Natural killer cell (primary cell): ENCODE data around the gene KLHL12. TPM values are rescaled to one million over a fixed set of nuclear protein-coding genes. Genes with fewer than 3 reads are reported as not detected.

Source experiments
- ATAC-seq, 3 donors: fragments of 150-1000 bp in 2 of 3; fragments of 200-7000 bp in 1 of 3; cut with Tn5 transposase; 1 replicate in 1 of 3; 2 replicates in 2 of 3; pipeline ENCODE4 v1.10.0; 2021; ENCODE audit warnings: mild to moderate bottlenecking in 2 of 3, moderate library complexity in 2 of 3
- DNase-seq, 2 donors: peaks; one replicate each; pipeline versions ENCODE4 v3.0.0 to v3.0.0-alpha.2; 2013 to 2021; ENCODE audit warnings: mixed read lengths in 1 of 2
- H3K27ac ChIP-seq: one replicate; pipeline ENCODE4 v1.5.1; 2013; ENCODE audit warnings: mild to moderate bottlenecking, low read length
- H3K27me3 ChIP-seq: one replicate; pipeline ENCODE4 v1.6.1; 2013; ENCODE audit warnings: low read length; ENCODE audit not compliant: control insufficient read depth, insufficient read depth
- H3K36me3 ChIP-seq: one replicate; pipeline ENCODE4 v1.6.1; 2013; ENCODE audit warnings: low read length; ENCODE audit not compliant: control insufficient read depth, insufficient read depth
- H3K4me1 ChIP-seq: one replicate; pipeline ENCODE4 v1.6.1; 2013; ENCODE audit warnings: low read length; ENCODE audit not compliant: control insufficient read depth, insufficient read depth
- H3K4me3 ChIP-seq: one replicate; pipeline ENCODE4 v1.5.1; 2013; ENCODE audit warnings: low read length
- H3K9me3 ChIP-seq: one replicate; pipeline ENCODE4 v1.6.1; 2013; ENCODE audit warnings: low read length; ENCODE audit not compliant: control insufficient read depth, insufficient read depth
- H3K27ac Mint-ChIP-seq, 2 donors: one replicate each; pipeline ENCODE4 v1.8.0; 2022; ENCODE audit warnings: mild to moderate bottlenecking in 2 of 2, mixed read lengths in 2 of 2, moderate library complexity in 1 of 2
- H3K27me3 Mint-ChIP-seq, 2 donors: one replicate each; pipeline ENCODE4 v1.8.0; 2022; ENCODE audit warnings: low read depth in 2 of 2, mixed read lengths in 2 of 2
- H3K36me3 Mint-ChIP-seq: one replicate; pipeline ENCODE4 v1.8.0; 2022; ENCODE audit warnings: mixed read lengths
- H3K4me1 Mint-ChIP-seq, 2 donors: one replicate each; pipeline ENCODE4 v1.8.0; 2022; ENCODE audit warnings: mixed read lengths in 2 of 2
- H3K4me3 Mint-ChIP-seq: one replicate; pipeline ENCODE4 v1.8.0; 2022; ENCODE audit warnings: mild to moderate bottlenecking, moderate library complexity, mixed read lengths
- H3K9me3 Mint-ChIP-seq, 2 donors: one replicate each; pipeline ENCODE4 v1.8.0; 2022; ENCODE audit warnings: mixed read lengths in 2 of 2
- CTCF ChIP-seq: fragments of 200-600 bp; IDR thresholded peaks from one replicate; pipeline ENCODE4 v1.8.0; 2022; ENCODE audit warnings: antibody characterized with exemption
- WGBS: methylation state at CpG from one replicate; pipeline ENCODE4 v1.1.7; 2013; ENCODE audit warnings: missing lambda C conversion rate; ENCODE audit not compliant: insufficient coverage; 5-methylcytosine and 5-hydroxymethylcytosine counted together
- intact Hi-C: fragments of 100-400 bp; cut with micrococcal nuclease; formaldehyde crosslinking; loops from one replicate; pipeline ENCODE4 v1.14.2; 2022
- total RNA-seq, 4 donors: library from RNA; stranded (reverse); fragments of 120-200 nt in 1 of 4; gene quantifications; one replicate each; pipeline versions ENCODE4 v1.2.3 to v1.2.4, GENCODE V29; 2013 to 2022

Gene KLHL12
- total RNA-seq, 3 donors from 2014 or later (not counting 1 experiment from before 2014, with no cell fraction given) = 19.2 to 23.2 (median 22.6) TPM

- Mint-ChIP-seq H3K9me3 (no peaks in the 10 kb centered on the region), H3K4me1 (peaks cover 21 to 32% of the 10 kb centered on the region in 2 donors), H3K4me3 (peak overlapping the region; percentile 86), H3K27me3 (no peaks in the 10 kb centered on the region), H3K36me3 (no peaks in the 10 kb centered on the region), H3K27ac (peak overlapping the region; percentile 85 to 90)
- no peak for ATAC-seq
- Histone ChIP-seq H3K27ac (peak overlapping the region; percentile 75), H3K4me3 (peak overlapping the region; percentile 53), H3K9me3 (no peaks in the 10 kb centered on the region), H3K27me3 (no peaks in the 10 kb centered on the region), H3K4me1 (peaks cover 13% of the 10 kb centered on the region), H3K36me3 (peaks cover 7% of the 10 kb centered on the region)
- 1% methylated on average over 7 of the region's 10 CpGs for WGBS
- peak in 1 of 2 donors; percentile 58 for DNase-seq
- no peak for TF ChIP-seq CTCF
- intact Hi-C loops = loop anchor here (1.0 to 2.0 kb wide), 3 partner anchors 9 to 70 kb away; partner anchors contain the start of genes CYB5R1, KLHL12 and RABIF
Observed at GRCh38 chr1:202958544-202959275, 31.7 kb upstream of the KLHL12 start.

- Mint-ChIP-seq H3K27me3 (no peaks in the 10 kb centered on the region), H3K9me3 (no peaks in the 10 kb centered on the region), H3K27ac (peak within 1 kb of the TSS; percentile 85 to 90), H3K4me3 (peak within 1 kb of the TSS; percentile 86), H3K36me3 (no peaks in the 10 kb centered on the region), H3K4me1 (peaks cover 23 to 37% of the 10 kb centered on the region in 2 donors)
- Histone ChIP-seq H3K27ac (peak within 1 kb of the TSS; percentile 82), H3K27me3 (no peaks in the 10 kb centered on the region), H3K9me3 (no peaks in the 10 kb centered on the region), H3K36me3 (peaks cover 7% of the 10 kb centered on the region), H3K4me1 (peaks cover 13% of the 10 kb centered on the region), H3K4me3 (peak within 1 kb of the TSS; percentile 74)
- TF ChIP-seq CTCF = no peak
- intact Hi-C loops = loop anchor here (1.0 to 2.0 kb wide), 3 partner anchors 9 to 69 kb away; partner anchors contain the start of genes CYB5R1, KLHL12 and RABIF
- DNase-seq (peak; percentile 89 to 95), ATAC-seq (peak; percentile 96 to 99 (median 96))
- WGBS = under 1% methylated on average over 86 of the region's 86 CpGs
Observed at GRCh38 chr1:202957733-202958543, 30.9 kb upstream of the KLHL12 start, which contains the start of gene ADIPOR1. Gene ADIPOR1 (minus strand): TSS chr1:202958312. CDS start chr1:202951070, 7,242 bp downstream.

GRCh38 chr1:202956969-202957368 is 29.9 kb upstream of the KLHL12 start:
- H3K27ac ChIP-seq = peak overlapping the region; percentile 82
- WGBS = 96% methylated on average over 3 of the region's 6 CpGs

More at GRCh38 chr1:202956969-202957368, 29.9 kb upstream of the KLHL12 start:
- Mint-ChIP-seq H3K27me3 (no peaks in the 10 kb centered on the region), H3K4me3 (peak overlapping the region; percentile 86), H3K36me3 (no peaks in the 10 kb centered on the region), H3K9me3 (no peaks in the 10 kb centered on the region), H3K4me1 (peaks cover 30 to 45% of the 10 kb centered on the region in 2 donors), H3K27ac (peak overlapping the region; percentile 85 to 90)
- H3K27me3 ChIP-seq = no peaks in the 10 kb centered on the region
- no peak for TF ChIP-seq CTCF
- H3K4me1 ChIP-seq = peaks cover 18% of the 10 kb centered on the region
- no peak for ATAC-seq
- intact Hi-C loops = no loop called here
- no peaks in the 10 kb centered on the region for H3K9me3 ChIP-seq
- peak overlapping the region; percentile 74 for H3K4me3 ChIP-seq
- DNase-seq = no peak
- H3K36me3 ChIP-seq = peaks cover under 1% of the 10 kb centered on the region
